OCI-LY7 (cell line): Measurements from ENCODE around the gene PACS1. TPM values are rescaled to one million over a fixed set of nuclear protein-coding genes. Genes with fewer than 3 reads are reported as not detected.

Source experiments
- BruUV-seq: library from RNA; stranded (reverse); fragments of 400-500 nt; replicated peaks from 2 replicates; lab custom pipeline; 2021; lab: Mats Ljungman, UMichigan
- CTCF ChIA-PET: fragments of 300-600 bp; sonication (Branson Sonifier 250); formaldehyde crosslinking; loops from one replicate; lab custom pipeline; 2022; ENCODE audit warnings: antibody characterized with exemption; ENCODE audit not compliant: unreplicated experiment; lab: Charles Lee
- POLR2A ChIA-PET: fragments of 300-600 bp; sonication (Branson Sonifier 250); formaldehyde crosslinking; loops from one replicate; lab custom pipeline; 2022; ENCODE audit warnings: antibody characterized with exemption; lab: Charles Lee
- DNase-seq: peaks from one replicate; pipeline ENCODE4 v3.0.0-alpha.2; 2015; ENCODE audit warnings: low spot score
- H2AFZ ChIP-seq: fragments of 200-600 bp; sonication (generic), shearing (Covaris generic); 2 replicates; pipeline ENCODE4 v1.6.1; 2014; ENCODE audit warnings: mild to moderate bottlenecking, antibody characterized with exemption, low read length, moderate library complexity
- H3K27ac ChIP-seq: fragments of 200-600 bp; sonication (generic); 2 replicates; pipeline ENCODE4 v1.5.1; 2014; ENCODE audit warnings: mixed run types, low read depth, mild to moderate bottlenecking, moderate library complexity, low read length, inconsistent platforms; ENCODE audit not compliant: poor library complexity, severe bottlenecking
- H3K36me3 ChIP-seq: fragments of 200-600 bp; sonication (generic); 2 replicates; pipeline ENCODE4 v1.6.1; 2014; ENCODE audit warnings: mild to moderate bottlenecking, antibody characterized with exemption, low read length, moderate library complexity, mixed read lengths; ENCODE audit not compliant: insufficient read depth
- H3K4me1 ChIP-seq: fragments of 200-600 bp; sonication (generic); 2 replicates; pipeline ENCODE4 v1.5.1; 2014; ENCODE audit warnings: mild to moderate bottlenecking, low read length; ENCODE audit not compliant: insufficient read depth, poor library complexity, severe bottlenecking
- H3K4me2 ChIP-seq: fragments of 200-600 bp; sonication (generic); 2 replicates; pipeline ENCODE4 v1.6.1; 2014; ENCODE audit warnings: mild to moderate bottlenecking, low read length
- H3K4me3 ChIP-seq: fragments of 200-600 bp; sonication (generic); 2 replicates; pipeline ENCODE4 v1.5.1; 2014; ENCODE audit warnings: mild to moderate bottlenecking, low read depth, low read length; ENCODE audit not compliant: poor library complexity, severe bottlenecking
- H3K79me2 ChIP-seq: fragments of 200-600 bp; sonication (generic); 2 replicates; pipeline ENCODE4 v1.6.1; 2016; ENCODE audit warnings: low read depth, mild to moderate bottlenecking, low read length, moderate library complexity, mixed read lengths; ENCODE audit not compliant: insufficient read depth
- H3K9me2 ChIP-seq: fragments of 200-600 bp; sonication (generic); 2 replicates; pipeline ENCODE4 v1.6.1; 2016; ENCODE audit warnings: mild to moderate bottlenecking, low read length, mixed read lengths; ENCODE audit not compliant: insufficient read depth
- H3K9me3 ChIP-seq: fragments of 200-600 bp; sonication (generic); 2 replicates; pipeline ENCODE4 v1.6.1; 2014; ENCODE audit warnings: mild to moderate bottlenecking, mixed run types, low read length, mixed read lengths
- H4K20me1 ChIP-seq: fragments of 200-600 bp; sonication (generic); 2 replicates; pipeline ENCODE4 v1.6.1; 2014; ENCODE audit warnings: mild to moderate bottlenecking, antibody characterized with exemption, low read length, moderate library complexity, mixed read lengths; ENCODE audit not compliant: insufficient read depth
- EZH2phosphoT487 ChIP-seq: fragments of 200-600 bp; sonication (generic); IDR thresholded peaks from 2 replicates; pipeline ENCODE4 v1.6.1; 2018; ENCODE audit warnings: low read depth, borderline replicate concordance, mild to moderate bottlenecking, mixed run types, antibody characterized with exemption, low read length, moderate library complexity, mixed read lengths
- intact Hi-C: fragments of 100-400 bp; cut with micrococcal nuclease; formaldehyde crosslinking; loops from one replicate; pipeline ENCODE4 v1.10.0; 2022; ENCODE audit not compliant: unreplicated experiment
- total RNA-seq, 2 experiments: library from RNA; depleted of rRNA in 1 of 2; stranded (reverse); fragments of >200 nt in 1 of 2; shearing (Covaris generic) in 1 of 2; gene quantifications; 2 replicates each; pipeline ENCODE4 v1.2.3, GENCODE V29; 2014 to 2022
- TF ChIP-seq, protein P1 (sequence below): fragments of 200-600 bp; sonication (generic); conservative IDR thresholded peaks from 2 replicates; pipeline ENCODE4 v1.5.1; 2014; ENCODE audit warnings: mild to moderate bottlenecking, antibody characterized with exemption, low read length, moderate library complexity, mixed read lengths

Gene PACS1
- total RNA-seq, 2 experiments from 2014 or later, result 23.7 to 52.5 TPM

DNA sequence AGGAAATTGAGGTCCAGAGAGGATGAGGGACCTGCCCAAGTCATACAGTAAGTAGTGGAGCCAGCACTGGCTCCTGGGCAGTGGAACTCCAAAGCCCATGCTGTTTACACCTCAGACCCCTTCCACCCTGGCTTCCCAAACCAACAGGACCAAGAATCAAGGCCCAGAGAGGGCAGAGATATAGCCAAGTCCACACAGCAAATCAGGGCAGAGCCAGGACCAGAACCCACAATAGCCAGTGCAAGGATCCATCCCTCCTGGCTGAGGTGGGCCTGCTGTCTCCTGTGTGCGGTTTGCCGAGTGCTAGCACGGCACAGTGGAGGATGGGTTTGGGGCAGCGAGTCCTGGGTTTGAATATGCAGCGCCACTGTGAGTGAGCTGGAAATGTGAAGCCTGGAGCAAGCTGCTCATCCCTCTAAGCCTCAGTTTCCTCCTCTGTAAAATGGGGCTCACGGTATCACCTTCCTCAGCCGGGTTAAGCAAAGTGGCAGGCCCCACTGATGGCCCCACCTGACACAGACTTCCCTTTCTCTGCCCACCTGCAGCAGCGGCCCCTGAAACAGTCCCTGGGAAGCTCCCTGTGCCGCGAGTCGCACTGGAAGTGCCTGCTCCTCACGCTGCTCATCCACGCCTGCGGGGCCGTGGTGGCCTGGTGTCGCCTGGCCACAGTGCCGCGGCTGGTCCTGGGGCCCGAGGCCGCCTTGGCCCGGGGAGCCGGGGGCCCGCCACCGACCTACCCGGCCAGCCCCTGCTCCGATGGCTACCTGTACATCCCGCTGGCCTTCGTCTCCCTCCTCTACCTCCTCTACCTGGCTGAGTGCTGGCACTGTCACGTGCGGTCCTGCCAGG lies 223.9 kb downstream of the PACS1 start:
- no peak overlapping the region for H3K27ac ChIP-seq
- H4K20me1 ChIP-seq, result no peaks in the 10 kb centered on the region
- H3K9me3 ChIP-seq, result no peaks in the 10 kb centered on the region
- no peak overlapping the region for H3K4me2 ChIP-seq
- H3K9me2 ChIP-seq, result no peaks in the 10 kb centered on the region
- ChIA-PET CTCF (no interaction called here), POLR2A (no interaction called here)
- H2AFZ ChIP-seq, result no peak overlapping the region
- BruUV-seq, result no TSS peak
- intact Hi-C loops, result no loop called here
- H3K4me3 ChIP-seq, result no peak overlapping the region
- H3K4me1 ChIP-seq, result peaks cover 10% of the 10 kb centered on the region
- no peaks in the 10 kb centered on the region for H3K79me2 ChIP-seq
- DNase-seq, result no peak
- no peaks in the 10 kb centered on the region for H3K36me3 ChIP-seq
- TF ChIP-seq, protein P1, sequence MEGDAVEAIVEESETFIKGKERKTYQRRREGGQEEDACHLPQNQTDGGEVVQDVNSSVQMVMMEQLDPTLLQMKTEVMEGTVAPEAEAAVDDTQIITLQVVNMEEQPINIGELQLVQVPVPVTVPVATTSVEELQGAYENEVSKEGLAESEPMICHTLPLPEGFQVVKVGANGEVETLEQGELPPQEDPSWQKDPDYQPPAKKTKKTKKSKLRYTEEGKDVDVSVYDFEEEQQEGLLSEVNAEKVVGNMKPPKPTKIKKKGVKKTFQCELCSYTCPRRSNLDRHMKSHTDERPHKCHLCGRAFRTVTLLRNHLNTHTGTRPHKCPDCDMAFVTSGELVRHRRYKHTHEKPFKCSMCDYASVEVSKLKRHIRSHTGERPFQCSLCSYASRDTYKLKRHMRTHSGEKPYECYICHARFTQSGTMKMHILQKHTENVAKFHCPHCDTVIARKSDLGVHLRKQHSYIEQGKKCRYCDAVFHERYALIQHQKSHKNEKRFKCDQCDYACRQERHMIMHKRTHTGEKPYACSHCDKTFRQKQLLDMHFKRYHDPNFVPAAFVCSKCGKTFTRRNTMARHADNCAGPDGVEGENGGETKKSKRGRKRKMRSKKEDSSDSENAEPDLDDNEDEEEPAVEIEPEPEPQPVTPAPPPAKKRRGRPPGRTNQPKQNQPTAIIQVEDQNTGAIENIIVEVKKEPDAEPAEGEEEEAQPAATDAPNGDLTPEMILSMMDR, result no peak
- TF ChIP-seq EZH2phosphoT487, result no peak

Other genes starting within 250 kb of the PACS1 start
- gene SNX32, start 236.3 kb upstream of the PACS1 start, total RNA-seq (2014; rRNA removed; shearing (Covaris generic)), result not detected in 2 replicates
- not detected in 2 replicates for gene SNX32, start 236.3 kb upstream of the PACS1 start, total RNA-seq (2022)
- gene CFL1, start 212.1 kb upstream of the PACS1 start, total RNA-seq (2014; rRNA removed; shearing (Covaris generic)), result 1,019 and 1,146 TPM in 2 replicates
- 1,064 and 1,119 TPM in 2 replicates for gene CFL1, start 212.1 kb upstream of the PACS1 start, total RNA-seq (2022)
- 110 and 130 TPM in 2 replicates for gene MUS81, start 209.8 kb upstream of the PACS1 start, total RNA-seq (2014; rRNA removed; shearing (Covaris generic))
- 94.2 and 102 TPM in 2 replicates for gene MUS81, start 209.8 kb upstream of the PACS1 start, total RNA-seq (2022)
- gene EFEMP2, start 197.5 kb upstream of the PACS1 start, total RNA-seq (2014; rRNA removed; shearing (Covaris generic)), result 6.1 and 7.2 TPM in 2 replicates
- 7.6 and 8.9 TPM in 2 replicates for gene EFEMP2, start 197.5 kb upstream of the PACS1 start, total RNA-seq (2022)
- not detected in 2 replicates for gene CTSW, start 190.4 kb upstream of the PACS1 start, total RNA-seq (2014; rRNA removed; shearing (Covaris generic))
- not detected in 2 replicates for gene CTSW, start 190.4 kb upstream of the PACS1 start, total RNA-seq (2022)
- 133 and 184 TPM in 2 replicates for gene FIBP, start 181.8 kb upstream of the PACS1 start, total RNA-seq (2014; rRNA removed; shearing (Covaris generic))
- 89.4 and 97.3 TPM in 2 replicates for gene FIBP, start 181.8 kb upstream of the PACS1 start, total RNA-seq (2022)
- gene CCDC85B, start 179.6 kb upstream of the PACS1 start, total RNA-seq (2014; rRNA removed; shearing (Covaris generic)), result 72.7 and 76.7 TPM in 2 replicates
- gene CCDC85B, start 179.6 kb upstream of the PACS1 start, total RNA-seq (2022), result 49.0 and 64.1 TPM in 2 replicates
- 0.88 TPM in 1 of 2 replicates, not detected in the other for gene FOSL1, start 169.9 kb upstream of the PACS1 start, total RNA-seq (2014; rRNA removed; shearing (Covaris generic))
- gene FOSL1, start 169.9 kb upstream of the PACS1 start, total RNA-seq (2022), result 0.52 TPM in 1 of 2 replicates, not detected in the other
- 10.7 and 11.7 TPM in 2 replicates for gene C11orf68, start 151.2 kb upstream of the PACS1 start, total RNA-seq (2014; rRNA removed; shearing (Covaris generic))
- gene C11orf68, start 151.2 kb upstream of the PACS1 start, total RNA-seq (2022), result 26.2 and 28.1 TPM in 2 replicates
- gene DRAP1, start 150.8 kb upstream of the PACS1 start, total RNA-seq (2014; rRNA removed; shearing (Covaris generic)), result 93.2 and 110 TPM in 2 replicates
- 68.2 and 81.2 TPM in 2 replicates for gene DRAP1, start 150.8 kb upstream of the PACS1 start, total RNA-seq (2022)
- not detected in 2 replicates for gene TSGA10IP, start 124.8 kb upstream of the PACS1 start, total RNA-seq (2014; rRNA removed; shearing (Covaris generic))
- gene TSGA10IP, start 124.8 kb upstream of the PACS1 start, total RNA-seq (2022), result not detected in 2 replicates
- 50.4 and 93.8 TPM in 2 replicates for gene SART1, start 108.5 kb upstream of the PACS1 start, total RNA-seq (2014; rRNA removed; shearing (Covaris generic))
- gene SART1, start 108.5 kb upstream of the PACS1 start, total RNA-seq (2022), result 55.5 and 57.8 TPM in 2 replicates
- gene EIF1AD, start 68.1 kb upstream of the PACS1 start, total RNA-seq (2014; rRNA removed; shearing (Covaris generic)), result 51.1 and 65.9 TPM in 2 replicates
- gene EIF1AD, start 68.1 kb upstream of the PACS1 start, total RNA-seq (2022), result 55.5 and 63.2 TPM in 2 replicates
- gene BANF1, start 67.8 kb upstream of the PACS1 start, total RNA-seq (2014; rRNA removed; shearing (Covaris generic)), result 70.6 and 82.2 TPM in 2 replicates
- 317 and 327 TPM in 2 replicates for gene BANF1, start 67.8 kb upstream of the PACS1 start, total RNA-seq (2022)
- not detected in 2 replicates for gene CST6, start 58.3 kb upstream of the PACS1 start, total RNA-seq (2014; rRNA removed; shearing (Covaris generic))
- gene CST6, start 58.3 kb upstream of the PACS1 start, total RNA-seq (2022), result not detected in 2 replicates
- gene CATSPER1, start 43.8 kb upstream of the PACS1 start, total RNA-seq (2014; rRNA removed; shearing (Covaris generic)), result not detected in 2 replicates
- gene CATSPER1, start 43.8 kb upstream of the PACS1 start, total RNA-seq (2022), result not detected in 2 replicates
- not detected in 2 replicates for gene GAL3ST3, start 21.1 kb upstream of the PACS1 start, total RNA-seq (2014; rRNA removed; shearing (Covaris generic))
- gene GAL3ST3, start 21.1 kb upstream of the PACS1 start, total RNA-seq (2022), result not detected in 2 replicates
- gene SF3B2, start 17.9 kb upstream of the PACS1 start, total RNA-seq (2014; rRNA removed; shearing (Covaris generic)), result 185 and 191 TPM in 2 replicates
- 251 and 260 TPM in 2 replicates for gene SF3B2, start 17.9 kb upstream of the PACS1 start, total RNA-seq (2022)
- 19.8 and 22.1 TPM in 2 replicates for gene KLC2, start 187.4 kb downstream of the PACS1 start, total RNA-seq (2014; rRNA removed; shearing (Covaris generic))
- gene KLC2, start 187.4 kb downstream of the PACS1 start, total RNA-seq (2022), result 43.6 and 55.2 TPM in 2 replicates
- gene RAB1B, start 198.4 kb downstream of the PACS1 start, total RNA-seq (2014; rRNA removed; shearing (Covaris generic)), result 69.2 and 77.7 TPM in 2 replicates
- gene RAB1B, start 198.4 kb downstream of the PACS1 start, total RNA-seq (2022), result 81.8 and 88.1 TPM in 2 replicates
- gene CNIH2, start 207.9 kb downstream of the PACS1 start, total RNA-seq (2014; rRNA removed; shearing (Covaris generic)), result 0.23 and 0.60 TPM in 2 replicates
- 2.7 and 3.5 TPM in 2 replicates for gene CNIH2, start 207.9 kb downstream of the PACS1 start, total RNA-seq (2022)
- 63.9 and 73.4 TPM in 2 replicates for gene YIF1A, start 218.9 kb downstream of the PACS1 start, total RNA-seq (2014; rRNA removed; shearing (Covaris generic))
- gene YIF1A, start 218.9 kb downstream of the PACS1 start, total RNA-seq (2022), result 44.9 and 57.2 TPM in 2 replicates
- not detected in 2 replicates for gene TMEM151A, start 221.6 kb downstream of the PACS1 start, total RNA-seq (2014; rRNA removed; shearing (Covaris generic))
- not detected in 2 replicates for gene TMEM151A, start 221.6 kb downstream of the PACS1 start, total RNA-seq (2022)
- 0.08 TPM in 1 of 2 replicates, not detected in the other for gene CD248, start 246.8 kb downstream of the PACS1 start, total RNA-seq (2014; rRNA removed; shearing (Covaris generic))
- 0.18 and 0.46 TPM in 2 replicates for gene CD248, start 246.8 kb downstream of the PACS1 start, total RNA-seq (2022)